Mesothelial cell of epicardium (in vitro differentiated cells): ENCODE results near the gene PDF. TPM values are rescaled to one million over a fixed set of nuclear protein-coding genes. Genes with fewer than 3 reads are reported as not detected.

Experiments used
- DNase-seq, 2 experiments: peaks; one replicate each; pipeline ENCODE4 v3.0.0; 2021; ENCODE audit warnings: low spot score in 2 of 2; ENCODE audit not compliant: unreplicated experiment in 2 of 2
- H3K27ac Mint-ChIP-seq: 2 replicates; pipeline ENCODE4 v1.8.0; 2021; ENCODE audit warnings: mixed read lengths
- H3K27me3 Mint-ChIP-seq: 2 replicates; pipeline ENCODE4 v1.8.0; 2021; ENCODE audit warnings: low read depth, mixed read lengths
- H3K36me3 Mint-ChIP-seq: 2 replicates; pipeline ENCODE4 v1.8.0; 2021; ENCODE audit warnings: mixed read lengths
- H3K4me1 Mint-ChIP-seq: 2 replicates; pipeline ENCODE4 v1.8.0; 2021; ENCODE audit warnings: mixed read lengths
- H3K4me3 Mint-ChIP-seq: 2 replicates; pipeline ENCODE4 v1.8.0; 2021; ENCODE audit warnings: mild to moderate bottlenecking, moderate library complexity, mixed read lengths
- H3K9me3 Mint-ChIP-seq: 2 replicates; pipeline ENCODE4 v1.8.0; 2021; ENCODE audit warnings: mixed read lengths
- total RNA-seq: library from RNA; stranded (reverse); gene quantifications from 3 replicates; pipeline ENCODE4 v1.2.1, GENCODE V29; 2021
- TF ChIP-seq, protein P1 (sequence below): fragments of 200-600 bp; sonication (generic); IDR thresholded peaks from one replicate; pipeline ENCODE4 v1.5.0; 2021; ENCODE audit warnings: antibody characterized with exemption; ENCODE audit not compliant: unreplicated experiment

Gene PDF
- total RNA-seq, 1 donor from 2014 or later, result 14.1 TPM

DNA sequence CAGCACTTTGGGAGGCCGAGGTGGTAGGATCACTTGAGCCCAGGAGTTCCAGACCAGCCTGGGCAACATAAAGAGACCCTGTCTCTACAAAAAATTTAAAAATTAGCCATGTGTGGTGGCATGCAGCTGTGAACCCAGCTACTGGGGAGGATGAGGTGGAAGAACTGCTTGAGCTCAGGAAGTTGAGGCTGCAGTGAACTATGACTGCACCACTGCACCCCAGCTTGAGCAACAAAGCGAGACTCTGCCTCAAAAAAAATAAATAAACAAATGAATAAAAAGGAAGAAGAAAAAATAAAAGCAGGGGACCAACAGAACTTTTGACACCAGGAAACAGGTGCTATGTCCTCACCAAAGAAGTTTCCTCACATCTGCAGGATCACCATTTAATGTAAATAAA is 41.2 kb upstream of the PDF start:
- Mint-ChIP-seq H3K9me3 (no peaks in the 10 kb centered on the region), H3K4me3 (no peak overlapping the region), H3K36me3 (peaks cover 45% of the 10 kb centered on the region), H3K27ac (no peak overlapping the region), H3K27me3 (no peaks in the 10 kb centered on the region), H3K4me1 (no peaks in the 10 kb centered on the region)
- TF ChIP-seq, protein P1, sequence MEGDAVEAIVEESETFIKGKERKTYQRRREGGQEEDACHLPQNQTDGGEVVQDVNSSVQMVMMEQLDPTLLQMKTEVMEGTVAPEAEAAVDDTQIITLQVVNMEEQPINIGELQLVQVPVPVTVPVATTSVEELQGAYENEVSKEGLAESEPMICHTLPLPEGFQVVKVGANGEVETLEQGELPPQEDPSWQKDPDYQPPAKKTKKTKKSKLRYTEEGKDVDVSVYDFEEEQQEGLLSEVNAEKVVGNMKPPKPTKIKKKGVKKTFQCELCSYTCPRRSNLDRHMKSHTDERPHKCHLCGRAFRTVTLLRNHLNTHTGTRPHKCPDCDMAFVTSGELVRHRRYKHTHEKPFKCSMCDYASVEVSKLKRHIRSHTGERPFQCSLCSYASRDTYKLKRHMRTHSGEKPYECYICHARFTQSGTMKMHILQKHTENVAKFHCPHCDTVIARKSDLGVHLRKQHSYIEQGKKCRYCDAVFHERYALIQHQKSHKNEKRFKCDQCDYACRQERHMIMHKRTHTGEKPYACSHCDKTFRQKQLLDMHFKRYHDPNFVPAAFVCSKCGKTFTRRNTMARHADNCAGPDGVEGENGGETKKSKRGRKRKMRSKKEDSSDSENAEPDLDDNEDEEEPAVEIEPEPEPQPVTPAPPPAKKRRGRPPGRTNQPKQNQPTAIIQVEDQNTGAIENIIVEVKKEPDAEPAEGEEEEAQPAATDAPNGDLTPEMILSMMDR, result no peak
- no peak for DNase-seq

DNA sequence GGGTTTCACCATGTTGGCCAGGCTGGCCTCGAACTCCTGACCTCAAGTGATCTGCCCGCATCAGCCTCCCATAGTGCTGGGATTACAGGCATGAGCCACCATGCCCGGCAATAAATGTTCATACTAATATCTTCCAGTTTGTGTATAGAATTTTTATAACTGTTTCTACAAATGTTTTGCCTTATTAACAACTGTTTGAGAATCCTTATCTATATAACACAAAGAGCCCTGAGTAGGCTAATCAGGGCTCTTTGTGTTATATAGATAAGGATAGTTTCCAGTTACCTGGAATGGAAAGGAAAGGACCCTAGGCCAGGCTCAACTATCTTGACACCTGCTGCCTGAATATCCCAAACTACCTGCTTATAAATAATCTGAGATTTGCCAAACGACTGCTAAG is 38.5 kb upstream of the PDF start:
- Mint-ChIP-seq H3K4me1 (no peaks in the 10 kb centered on the region), H3K27me3 (no peaks in the 10 kb centered on the region), H3K4me3 (no peak overlapping the region), H3K27ac (no peak overlapping the region), H3K36me3 (peaks cover 50% of the 10 kb centered on the region), H3K9me3 (no peaks in the 10 kb centered on the region)
- DNase-seq, result no peak
- TF ChIP-seq, protein P1, result no peak

DNA sequence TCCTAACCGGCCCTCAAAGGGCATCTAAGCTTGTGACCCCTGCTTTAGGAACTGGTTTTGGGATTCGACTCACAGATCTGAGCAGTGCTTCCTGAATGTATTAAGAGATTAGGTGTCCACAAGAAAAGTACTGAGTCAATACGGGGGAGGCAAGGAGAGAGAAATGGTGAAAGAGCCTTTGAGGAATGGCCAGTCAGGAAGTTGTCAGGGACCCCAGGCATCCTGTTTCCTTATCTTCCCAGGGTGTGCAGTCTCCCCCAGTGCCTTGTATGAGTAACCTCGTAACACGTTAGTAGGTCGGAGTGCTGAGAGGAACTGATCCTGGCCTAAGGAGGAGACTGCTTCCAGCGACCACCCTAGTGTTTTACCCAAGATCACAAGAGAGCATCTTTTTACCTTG is 37.6 kb upstream of the PDF start:
- TF ChIP-seq, protein P1, result no peak
- no peaks in the 10 kb centered on the region for H3K9me3 Mint-ChIP-seq
- H3K4me1 Mint-ChIP-seq, result no peaks in the 10 kb centered on the region
- DNase-seq, result no peak
- no peak overlapping the region for H3K4me3 Mint-ChIP-seq
- H3K27ac Mint-ChIP-seq, result no peak overlapping the region
- peaks cover 45% of the 10 kb centered on the region for H3K36me3 Mint-ChIP-seq
- H3K27me3 Mint-ChIP-seq, result no peaks in the 10 kb centered on the region

DNA sequence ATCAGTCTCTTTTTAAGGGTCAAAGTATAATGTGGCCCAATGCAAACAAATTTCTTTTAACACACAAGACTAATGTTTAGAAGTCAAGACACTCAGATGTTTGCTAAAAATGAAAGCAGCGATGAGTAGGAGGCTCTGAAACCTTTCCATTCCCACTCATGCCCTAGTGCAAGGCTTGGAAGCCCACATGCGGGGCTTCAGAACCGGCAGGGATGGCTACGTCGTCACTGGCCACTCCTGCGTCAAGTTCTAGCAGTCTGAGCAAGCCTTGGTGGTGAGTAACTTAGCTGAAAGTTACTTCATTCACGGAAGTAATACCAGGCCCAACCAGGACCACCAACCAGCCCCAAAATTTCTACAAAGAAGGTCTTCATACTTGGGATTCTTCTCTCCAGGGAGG is 36.0 kb upstream of the PDF start:
- TF ChIP-seq, protein P1, result no peak
- Mint-ChIP-seq H3K36me3 (peaks cover 43% of the 10 kb centered on the region), H3K9me3 (no peaks in the 10 kb centered on the region), H3K27me3 (no peaks in the 10 kb centered on the region), H3K27ac (no peak overlapping the region), H3K4me3 (no peak overlapping the region), H3K4me1 (no peaks in the 10 kb centered on the region)
- no peak for DNase-seq

DNA sequence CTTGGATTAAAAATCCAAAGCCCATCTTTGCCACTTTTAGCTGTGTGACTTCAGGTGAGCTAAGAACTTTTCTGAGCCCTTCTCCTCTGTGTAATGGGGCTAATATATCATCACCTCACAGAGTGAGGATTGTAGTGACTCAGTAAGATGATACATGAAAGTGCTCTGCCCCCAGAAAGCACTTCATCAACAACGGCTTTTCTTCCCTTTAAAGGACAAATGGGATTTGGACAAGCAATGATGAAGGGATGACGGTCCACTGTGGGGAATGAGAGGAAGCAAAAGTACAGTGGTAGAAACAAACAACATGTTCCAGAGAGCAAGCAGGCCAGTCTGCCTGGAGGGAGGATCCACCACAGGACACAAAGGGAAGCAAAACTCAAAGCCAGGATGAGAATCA is 35.5 kb upstream of the PDF start:
- TF ChIP-seq, protein P1, result no peak
- Mint-ChIP-seq H3K9me3 (no peaks in the 10 kb centered on the region), H3K27me3 (no peaks in the 10 kb centered on the region), H3K36me3 (peaks cover 43% of the 10 kb centered on the region), H3K4me1 (no peaks in the 10 kb centered on the region), H3K4me3 (no peak overlapping the region), H3K27ac (no peak overlapping the region)
- DNase-seq, result no peak

DNA sequence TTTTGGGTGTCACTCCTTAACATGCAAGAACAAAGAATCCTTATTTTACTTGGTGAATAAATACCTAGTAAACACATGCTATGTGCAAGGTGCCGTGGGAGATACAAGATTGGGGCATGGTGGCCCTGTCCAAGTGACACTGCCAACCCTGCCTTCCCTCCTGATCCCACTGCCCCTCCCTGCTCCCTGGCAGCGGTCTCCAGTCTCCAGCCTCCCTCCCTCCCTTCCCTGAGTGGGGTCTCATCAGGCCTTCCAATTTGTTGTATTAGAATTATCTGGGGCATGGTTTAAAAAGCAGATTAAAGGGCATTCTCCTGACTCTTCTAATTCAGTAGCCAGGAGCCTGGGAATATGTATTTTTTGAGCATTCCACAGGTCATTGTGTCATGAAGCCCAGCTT is 33.7 kb upstream of the PDF start:
- Mint-ChIP-seq H3K9me3 (no peaks in the 10 kb centered on the region), H3K4me3 (no peak overlapping the region), H3K36me3 (peaks cover 31% of the 10 kb centered on the region), H3K27me3 (no peaks in the 10 kb centered on the region), H3K4me1 (no peaks in the 10 kb centered on the region), H3K27ac (no peak overlapping the region)
- TF ChIP-seq, protein P1, result no peak
- DNase-seq, result no peak
